Ovary (tissue), 9 donors: ENCODE results near the gene ARID1B. TPM values are rescaled to one million over a fixed set of nuclear protein-coding genes. Genes with fewer than 3 reads are reported as not detected.

Experiments
- DNase-seq, 5 donors: peaks; one replicate each; pipeline ENCODE4 v3.0.0-alpha.2; 2019 to 2020
- H3K27ac ChIP-seq, 2 donors: fragments of 200-600 bp; one replicate each; pipeline versions ENCODE4 v1.5.1 to v1.8.0; 2019 to 2022
- H3K27me3 ChIP-seq: fragments of 200-600 bp; one replicate; pipeline ENCODE4 v1.8.0; 2022
- H3K36me3 ChIP-seq: fragments of 200-600 bp; sonication (generic); one replicate; pipeline ENCODE4 v1.5.1; 2019
- H3K4me1 ChIP-seq: one replicate; pipeline ENCODE4 v1.8.1; 2013; ENCODE audit warnings: mild to moderate bottlenecking, moderate library complexity; ENCODE audit not compliant: insufficient read depth
- H3K4me3 ChIP-seq: fragments of 200-600 bp; sonication (generic); one replicate; pipeline ENCODE4 v1.5.1; 2017
- H3K9me3 ChIP-seq, 2 donors: fragments of 200-600 bp in 1 of 2; sonication (generic) in 1 of 2; one replicate each; pipeline versions ENCODE4 v1.5.1 to v1.8.1; 2013 to 2019; ENCODE audit warnings: mild to moderate bottlenecking in 1 of 2, moderate library complexity in 1 of 2
- CTCF ChIP-seq, 3 donors: fragments of 450-650 bp in 2 of 3; fragments of 200-600 bp in 1 of 3; IDR thresholded peaks; one replicate each; pipeline versions ENCODE4 v1.5.1 to v1.8.0; 2016 to 2022; ENCODE audit warnings: antibody characterized with exemption in 3 of 3, mild to moderate bottlenecking in 1 of 3
- EP300 ChIP-seq: sonication (generic); formaldehyde crosslinking; IDR thresholded peaks from one replicate; pipeline ENCODE4 v1.6.1; 2017; ENCODE audit warnings: antibody characterized with exemption
- POLR2A ChIP-seq: fragments of 450-650 bp; IDR thresholded peaks from one replicate; pipeline ENCODE4 v1.6.1; 2017; ENCODE audit warnings: antibody characterized with exemption, mild to moderate bottlenecking, moderate library complexity
- WGBS, 3 donors: extraction: QIAGEN DNeasy Blood & Tissue Kit in 1 of 3; methylation state at CpG; one replicate each; pipeline versions ENCODE4 v1.1.5 to v1.1.7; 2013 to 2017; 5-methylcytosine and 5-hydroxymethylcytosine counted together
- intact Hi-C, 4 donors: fragments of 100-400 bp; cut with DNase I; formaldehyde crosslinking; loops; one replicate each; pipeline versions ENCODE4 v1.11.0 to v1.15.1; 2022 to 2023
- polyA plus RNA-seq, 2 donors: library from polyadenylated mRNA; stranded (reverse); fragments of 200-250 nt in 1 of 2; fragments of 350-450 nt in 1 of 2; fragmentation: Illumina TruSeq in 1 of 2; extraction: RNeasy Lipid Tissue Mini Kit (QIAGEN cat#74804) in 1 of 2; gene quantifications; one replicate each; pipeline ENCODE4 v1.2.3, GENCODE V29; 2013 to 2014
- total RNA-seq, 7 donors: library from RNA; depleted of rRNA in 2 of 7; stranded (reverse); fragments of >200 nt in 2 of 7; fragmentation: NEBNext Ultra II Directional in 3 of 7; extraction: Animal tissue kit (Norgen Biotek cat#: 25700) in 3 of 7; gene quantifications; one replicate each; pipeline versions ENCODE4 v1.1.0 to v1.2.4, GENCODE V29; 2016 to 2023
- donor health status: DM: no; HTN: no; CAD: no; lungs with moderate emphysema.
- donor health status: DM: no; HTN: no; CAD: no.
- donor health status: Bipolar disorder and iron deficiency.
- donor health status: DM: yes; HTN: yes; CAD: no.
- donor health status: DM: no; HTN: no; CAD: no.
- donor health status: DM: yes; HTN: yes; CAD: no.

Gene ARID1B
- total and polyA plus RNA-seq, 9 donors = 33.2 to 144 (median 105) TPM

- 97 to 98% (median 97%) methylated on average over 3 of the region's 3 CpGs for WGBS, 3 donors
- no peaks in the 10 kb centered on the region for H3K27me3 ChIP-seq
- H3K9me3 ChIP-seq = no peaks in the 10 kb centered on the region
- intact Hi-C loops = no loop called here
- H3K4me3 ChIP-seq = no peak overlapping the region
- H3K27ac ChIP-seq = no peak overlapping the region
- H3K4me1 ChIP-seq = no peaks in the 10 kb centered on the region
- TF ChIP-seq CTCF (IDR thresholded peaks at IDR 0.05) (no peak), EP300 (no peak), POLR2A (no peak)
- no peaks in the 10 kb centered on the region for H3K36me3 ChIP-seq
- DNase-seq = no peak
Observed at GRCh38 chr6:156999762-157000161, 222.6 kb downstream of the ARID1B start.

DNA sequence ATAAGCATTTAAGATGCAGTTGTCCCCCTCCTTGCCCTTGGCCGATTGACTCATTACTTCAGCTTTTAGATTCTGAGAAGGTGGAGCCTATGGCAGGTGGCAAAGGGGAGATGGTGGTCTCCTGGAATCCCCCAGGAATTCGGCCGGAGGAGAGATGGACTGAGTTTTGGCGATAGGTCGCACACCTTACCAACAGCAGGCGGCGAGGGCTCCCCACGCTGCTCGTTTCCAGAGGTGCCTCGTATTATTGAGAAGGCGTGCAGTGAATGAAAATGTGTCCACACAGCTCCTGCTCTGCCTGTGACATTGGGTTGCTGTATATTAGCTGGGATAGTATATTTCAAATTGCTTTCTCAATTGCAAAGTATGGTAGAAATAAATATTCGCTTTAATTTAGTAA lies 224.5 kb downstream of the ARID1B start:
- Histone ChIP-seq H3K27me3 (no peaks in the 10 kb centered on the region), H3K36me3 (no peaks in the 10 kb centered on the region), H3K9me3 (no peaks in the 10 kb centered on the region), H3K4me1 (peaks cover under 1% of the 10 kb centered on the region), H3K27ac (no peak overlapping the region), H3K4me3 (no peak overlapping the region)
- no peak for DNase-seq
- intact Hi-C loops = no loop called here
- TF ChIP-seq POLR2A = no peak
- WGBS, 3 donors = 92 to 95% (median 93%) methylated on average over 12 of the region's 12 CpGs

- Histone ChIP-seq H3K27me3 (no peaks in the 10 kb centered on the region), H3K4me3 (no peak overlapping the region), H3K4me1 (peaks cover 1% of the 10 kb centered on the region), H3K36me3 (no peaks in the 10 kb centered on the region), H3K27ac (no peak overlapping the region), H3K9me3 (no peaks in the 10 kb centered on the region)
- intact Hi-C loops = no loop called here
- 83 to 95% (median 90%) methylated on average over 1 of the region's 1 CpG for WGBS, 3 donors
- no peak for DNase-seq
- TF ChIP-seq POLR2A (no peak), CTCF (IDR thresholded peaks at IDR 0.05) (no peak), EP300 (no peak)
Observed at GRCh38 chr6:157002774-157003173, 225.6 kb downstream of the ARID1B start.

DNA sequence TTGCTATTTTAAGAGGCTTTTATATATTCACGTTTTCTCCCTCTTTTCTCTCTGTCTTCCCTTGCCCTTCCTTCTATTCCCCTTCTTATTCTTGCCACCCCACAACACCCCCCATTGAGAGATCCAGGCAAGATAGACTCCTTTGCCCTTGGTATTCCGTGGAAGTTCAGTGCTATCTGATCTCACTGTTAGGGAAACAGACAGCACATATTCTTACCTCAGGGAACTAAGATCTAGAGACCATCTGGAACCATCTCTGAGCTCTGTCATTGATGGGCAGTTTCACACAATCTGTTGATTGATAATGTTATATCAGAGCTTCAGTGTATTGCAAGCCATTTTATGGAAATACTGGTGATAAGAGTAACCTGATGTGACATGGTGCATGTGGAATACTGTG lies 228.8 kb downstream of the ARID1B start:
- no peaks in the 10 kb centered on the region for H3K27me3 ChIP-seq
- TF ChIP-seq CTCF (IDR thresholded peaks at IDR 0.05) = no peak
- TF ChIP-seq EP300 = no peak
- H3K27ac ChIP-seq = no peak overlapping the region
- 27 to 42% (median 42%) methylated on average over 2 of the region's 2 CpGs for WGBS, 3 donors
- H3K36me3 ChIP-seq = no peaks in the 10 kb centered on the region
- H3K9me3 ChIP-seq = no peaks in the 10 kb centered on the region
- intact Hi-C loops = no loop called here
- H3K4me3 ChIP-seq = no peak overlapping the region
- peaks cover 1% of the 10 kb centered on the region for H3K4me1 ChIP-seq
- DNase-seq = no peak

GRCh38 chr6:157008568-157008967 lies 231.4 kb downstream of the ARID1B start:
- intact Hi-C loops = no loop called here
- no peaks in the 10 kb centered on the region for H3K36me3 ChIP-seq
- H3K9me3 ChIP-seq = no peaks in the 10 kb centered on the region
- no peak for TF ChIP-seq POLR2A
- no peak for TF ChIP-seq CTCF (IDR thresholded peaks at IDR 0.05)
- TF ChIP-seq EP300 = no peak
- H3K4me1 ChIP-seq = peaks cover 6% of the 10 kb centered on the region
- DNase-seq = no peak
- no peaks in the 10 kb centered on the region for H3K27me3 ChIP-seq
- WGBS, 3 donors = 93 to 95% (median 94%) methylated on average over 7 of the region's 7 CpGs
- no peak overlapping the region for H3K4me3 ChIP-seq
- no peak overlapping the region for H3K27ac ChIP-seq
